Ishikawa (cell line): ENCODE measurements around the gene TAL1.

Experiments
- CEBPB ChIP-seq: IDR thresholded peaks from 2 replicates; pipeline ENCODE4 v1.6.1; 2012
- CREB1 ChIP-seq: IDR thresholded peaks from 2 replicates; pipeline ENCODE4 v1.6.1; 2012; ENCODE audit warnings: low read depth
- EGR1 ChIP-seq: IDR thresholded peaks from 2 replicates; pipeline ENCODE4 v1.6.1; 2012
- EP300 ChIP-seq: IDR thresholded peaks from 2 replicates; pipeline ENCODE4 v1.6.1; 2012; ENCODE audit warnings: borderline replicate concordance
- FOXM1 ChIP-seq: IDR thresholded peaks from 2 replicates; pipeline ENCODE4 v1.6.1; 2012; ENCODE audit warnings: low read depth, borderline replicate concordance
- MAX ChIP-seq: IDR thresholded peaks from 2 replicates; pipeline ENCODE4 v1.6.1; 2012
- NFIC ChIP-seq: IDR thresholded peaks from 2 replicates; pipeline ENCODE4 v1.6.1; 2012
- RAD21 ChIP-seq: IDR thresholded peaks from 2 replicates; pipeline ENCODE4 v1.6.1; 2012; ENCODE audit warnings: low read depth
- TAF1 ChIP-seq: IDR thresholded peaks from 2 replicates; pipeline ENCODE4 v1.6.1; 2012; ENCODE audit warnings: low read depth, mild to moderate bottlenecking
- TCF12 ChIP-seq: IDR thresholded peaks from 2 replicates; pipeline ENCODE4 v1.6.1; 2012; ENCODE audit warnings: low read depth
- TEAD4 ChIP-seq: IDR thresholded peaks from 2 replicates; pipeline ENCODE4 v1.6.1; 2012
- USF1 ChIP-seq: IDR thresholded peaks from 2 replicates; pipeline ENCODE4 v1.6.1; 2012
- YY1 ChIP-seq: IDR thresholded peaks from 2 replicates; pipeline ENCODE4 v1.6.1; 2012; ENCODE audit warnings: low read depth
- ZBTB7A ChIP-seq: IDR thresholded peaks from 2 replicates; pipeline ENCODE4 v1.6.1; 2012; ENCODE audit warnings: low read depth
- TF ChIP-seq, protein P1 (sequence below): IDR thresholded peaks from 2 replicates; pipeline ENCODE4 v1.6.1; 2012; ENCODE audit warnings: low read depth, mild to moderate bottlenecking

TAL1 gene

DNA sequence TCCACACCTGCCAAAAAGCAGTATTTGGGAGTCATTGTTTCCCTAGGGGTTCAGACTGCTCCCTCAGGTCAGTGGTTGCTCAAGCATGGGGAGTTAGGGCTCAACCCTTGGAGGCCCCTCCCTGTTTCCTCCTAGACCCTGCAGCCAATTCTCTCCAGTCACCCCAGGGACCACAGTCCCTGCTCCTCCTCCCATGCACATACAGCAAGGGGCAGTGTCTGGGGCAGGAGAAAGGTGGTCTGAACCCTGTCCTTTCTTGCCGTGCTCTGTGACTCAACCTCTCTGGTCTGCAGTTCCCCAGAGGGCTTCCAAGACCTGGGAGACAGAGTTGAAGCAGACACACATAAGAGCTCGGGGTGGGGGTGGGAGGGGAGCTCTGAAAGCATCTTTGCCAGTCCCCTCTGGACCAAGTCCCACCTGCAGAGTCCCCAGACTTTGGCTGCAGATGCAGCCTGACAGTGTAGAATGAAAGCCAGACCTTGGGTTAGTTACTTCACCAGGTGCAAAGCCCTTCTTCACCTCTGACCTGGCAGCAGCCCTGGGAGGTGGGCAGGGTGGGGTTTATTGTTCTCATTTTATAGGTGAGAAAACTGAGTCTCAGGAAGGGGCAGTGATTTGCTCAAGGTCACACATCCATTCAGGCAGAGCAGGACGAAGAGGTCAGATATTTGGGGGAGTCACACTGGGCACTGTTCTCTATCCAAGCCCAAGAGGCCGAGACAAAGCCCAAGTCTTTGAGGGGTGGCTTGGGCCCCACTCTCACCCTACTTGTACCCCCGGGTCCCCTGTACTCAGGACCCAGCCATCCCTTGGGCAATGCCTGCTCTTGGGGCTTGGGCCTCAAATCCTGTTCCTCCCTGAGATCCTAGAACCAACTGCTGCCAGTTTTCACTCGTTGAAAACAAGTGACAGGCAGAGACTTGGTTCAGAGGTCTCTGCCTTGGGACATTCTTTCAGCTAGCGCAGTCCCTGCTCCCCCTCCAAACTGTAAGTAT lies 42.9 kb downstream of the TAL1 start:
- TF ChIP-seq EP300 (no peak), TEAD4 (no peak), CEBPB (no peak), TCF12 (no peak), EGR1 (no peak), USF1 (no peak), YY1 (no peak), ZBTB7A (no peak), CREB1 (no peak), RAD21 (no peak), FOXM1 (no peak), TAF1 (no peak), MAX (no peak), NFIC (no peak)
- TF ChIP-seq, protein P1, sequence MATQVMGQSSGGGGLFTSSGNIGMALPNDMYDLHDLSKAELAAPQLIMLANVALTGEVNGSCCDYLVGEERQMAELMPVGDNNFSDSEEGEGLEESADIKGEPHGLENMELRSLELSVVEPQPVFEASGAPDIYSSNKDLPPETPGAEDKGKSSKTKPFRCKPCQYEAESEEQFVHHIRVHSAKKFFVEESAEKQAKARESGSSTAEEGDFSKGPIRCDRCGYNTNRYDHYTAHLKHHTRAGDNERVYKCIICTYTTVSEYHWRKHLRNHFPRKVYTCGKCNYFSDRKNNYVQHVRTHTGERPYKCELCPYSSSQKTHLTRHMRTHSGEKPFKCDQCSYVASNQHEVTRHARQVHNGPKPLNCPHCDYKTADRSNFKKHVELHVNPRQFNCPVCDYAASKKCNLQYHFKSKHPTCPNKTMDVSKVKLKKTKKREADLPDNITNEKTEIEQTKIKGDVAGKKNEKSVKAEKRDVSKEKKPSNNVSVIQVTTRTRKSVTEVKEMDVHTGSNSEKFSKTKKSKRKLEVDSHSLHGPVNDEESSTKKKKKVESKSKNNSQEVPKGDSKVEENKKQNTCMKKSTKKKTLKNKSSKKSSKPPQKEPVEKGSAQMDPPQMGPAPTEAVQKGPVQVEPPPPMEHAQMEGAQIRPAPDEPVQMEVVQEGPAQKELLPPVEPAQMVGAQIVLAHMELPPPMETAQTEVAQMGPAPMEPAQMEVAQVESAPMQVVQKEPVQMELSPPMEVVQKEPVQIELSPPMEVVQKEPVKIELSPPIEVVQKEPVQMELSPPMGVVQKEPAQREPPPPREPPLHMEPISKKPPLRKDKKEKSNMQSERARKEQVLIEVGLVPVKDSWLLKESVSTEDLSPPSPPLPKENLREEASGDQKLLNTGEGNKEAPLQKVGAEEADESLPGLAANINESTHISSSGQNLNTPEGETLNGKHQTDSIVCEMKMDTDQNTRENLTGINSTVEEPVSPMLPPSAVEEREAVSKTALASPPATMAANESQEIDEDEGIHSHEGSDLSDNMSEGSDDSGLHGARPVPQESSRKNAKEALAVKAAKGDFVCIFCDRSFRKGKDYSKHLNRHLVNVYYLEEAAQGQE: no peak

DNA sequence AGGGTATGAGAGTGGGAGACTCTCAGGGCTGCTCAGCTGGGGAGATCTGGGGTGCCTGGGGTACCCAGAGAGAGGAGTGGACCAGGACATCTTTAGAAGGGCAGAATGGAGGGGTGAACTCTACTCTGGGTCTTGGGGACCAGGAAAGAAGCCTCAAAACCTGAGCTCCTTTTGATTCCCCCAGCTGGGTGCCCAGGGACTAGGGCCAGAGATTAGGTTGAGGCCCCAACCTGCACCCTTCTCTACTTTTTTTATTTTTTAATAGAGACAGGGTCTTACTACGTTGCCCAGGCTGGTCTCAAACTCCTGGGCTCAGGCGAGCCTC lies 44.1 kb downstream of the TAL1 start:
- no peak for TF ChIP-seq ZBTB7A
- no peak for TF ChIP-seq EP300
- TF ChIP-seq, protein P1: no peak
- no peak for TF ChIP-seq CREB1
- TF ChIP-seq NFIC: no peak

DNA sequence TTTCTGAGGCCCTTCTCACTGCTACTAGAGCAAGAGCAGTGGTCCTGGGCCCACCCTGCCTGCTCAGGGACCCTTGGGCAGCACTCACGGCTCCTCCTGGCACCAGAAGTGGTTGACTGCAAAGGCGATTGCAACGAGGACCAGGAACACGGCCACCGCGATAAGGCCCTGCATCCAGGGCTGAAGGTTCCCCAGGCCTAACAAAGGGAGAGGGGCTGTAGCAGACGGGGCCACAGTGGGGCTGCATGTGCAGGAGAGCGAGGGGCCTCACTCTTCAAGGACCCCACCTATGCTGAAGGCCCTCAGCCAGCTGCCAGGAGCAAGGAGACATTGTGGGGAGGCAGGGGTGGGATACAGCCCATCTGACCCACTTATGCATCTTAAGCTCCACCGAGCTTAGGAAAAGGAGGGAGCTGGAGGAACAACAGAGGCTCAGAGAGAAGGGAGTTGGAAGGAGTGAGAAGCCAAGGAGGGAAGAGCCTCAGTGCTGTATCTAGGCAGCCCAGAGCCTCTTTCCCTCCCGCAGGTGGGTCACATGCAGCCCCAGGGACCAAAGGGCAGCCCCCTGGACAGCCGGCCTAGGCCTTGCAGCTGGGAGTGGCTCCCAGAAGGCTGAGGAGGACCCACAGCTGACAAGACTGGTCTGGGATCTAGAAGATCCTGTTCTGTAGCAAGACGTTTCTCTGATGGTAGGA lies 44.6 kb downstream of the TAL1 start:
- TF ChIP-seq USF1: no peak
- TF ChIP-seq YY1: no peak
- TF ChIP-seq CREB1: no peak
- no peak for TF ChIP-seq EGR1
- no peak for TF ChIP-seq RAD21
- no peak for TF ChIP-seq CEBPB
- TF ChIP-seq FOXM1: no peak
- no peak for TF ChIP-seq TAF1
- TF ChIP-seq EP300: no peak
- TF ChIP-seq TEAD4: no peak
- TF ChIP-seq TCF12: no peak
- no peak for TF ChIP-seq ZBTB7A
- TF ChIP-seq, protein P1: no peak
- TF ChIP-seq NFIC: no peak
- TF ChIP-seq MAX: no peak
